T-helper 1 cell treated with Interleukin-12 subunit alpha and Interleukin-12 subunit beta and Interleukin-4 antibody, amounts not matched to agents 30 ng/mL and 1 ng/mL, for 36 hours (primary cell): ENCODE measurements around the gene DUSP14. TPM values are rescaled to one million over a fixed set of nuclear protein-coding genes. Genes with fewer than 3 reads are reported as not detected.

Source experiments
- intact Hi-C: fragments of 100-400 bp; cut with micrococcal nuclease; formaldehyde crosslinking; loops from one replicate; pipeline ENCODE4 v1.15.1; 2024
- total RNA-seq: library from RNA; stranded (reverse); gene quantifications from 2 replicates; pipeline ENCODE4 v1.2.3, GENCODE V29; 2022

DUSP14 gene
- total RNA-seq, 1 donor from 2014 or later, result 13.0 TPM

- intact Hi-C loops, result no loop called here
These were observed 65.7 kb downstream of the DUSP14 start for GRCh38 chr17:37555386-37555785.

- intact Hi-C loops, result no loop called here
These were observed 67.8 kb downstream of the DUSP14 start for GRCh38 chr17:37557482-37557881.

GRCh38 chr17:37558299-37558698 lies 68.6 kb downstream of the DUSP14 start:
- intact Hi-C loops, result no loop called here

- intact Hi-C loops, result no loop called here
These were observed 72.5 kb downstream of the DUSP14 start for GRCh38 chr17:37562016-37562745.

Other genes with a start within 250 kb of the DUSP14 start
- gene C17orf78, start 113.9 kb upstream of the DUSP14 start, total RNA-seq, result not detected in 2 replicates
- 53.4 and 55.2 TPM in 2 replicates for gene ACACA, start 83.1 kb upstream of the DUSP14 start, total RNA-seq
- 35.0 and 36.2 TPM in 2 replicates for gene TADA2A, start 83.0 kb upstream of the DUSP14 start, total RNA-seq
- gene SYNRG, start 119.5 kb downstream of the DUSP14 start, total RNA-seq, result 127 and 131 TPM in 2 replicates
- 34.7 and 39.2 TPM in 2 replicates for gene DDX52, start 153.6 kb downstream of the DUSP14 start, total RNA-seq